Coronary artery (tissue), 2 donors: ENCODE measurements around the gene OBSCN.

Experiments
- DNase-seq: peaks from one replicate; pipeline ENCODE4 v3.0.0-alpha.2; 2017; ENCODE audit warnings: low spot score
- H3K27ac ChIP-seq, 2 donors: fragments of 200-600 bp; sonication (generic); one replicate each; pipeline ENCODE4 v1.5.1; 2016 to 2019
- H3K4me3 ChIP-seq: fragments of 200-600 bp; sonication (generic); 2 replicates; pipeline ENCODE4 v1.5.1; 2016; ENCODE audit warnings: mild to moderate bottlenecking, moderate library complexity
- CTCF ChIP-seq: fragments of 200-600 bp; sonication (generic); IDR thresholded peaks from one replicate; pipeline ENCODE4 v1.5.1; 2019; ENCODE audit warnings: antibody characterized with exemption

Gene OBSCN

GRCh38 chr1:228370941-228371740 lies 163.3 kb downstream of the OBSCN start:
- no peak for TF ChIP-seq CTCF
- no peak for DNase-seq
- H3K27ac ChIP-seq: no peak overlapping the region
- H3K4me3 ChIP-seq: no peak overlapping the region

- no peak for DNase-seq
- Histone ChIP-seq H3K4me3 (no peak overlapping the region), H3K27ac (no peak overlapping the region)
- no peak for TF ChIP-seq CTCF
Measured at GRCh38 chr1:228371741-228372182, 163.9 kb downstream of the OBSCN start.

GRCh38 chr1:228372183-228373003 lies 164.5 kb downstream of the OBSCN start:
- DNase-seq: no peak
- no peak for TF ChIP-seq CTCF

GRCh38 chr1:228373004-228373680 lies 165.3 kb downstream of the OBSCN start:
- no peak for DNase-seq
- H3K27ac ChIP-seq: no peak overlapping the region
- TF ChIP-seq CTCF: no peak
- no peak overlapping the region for H3K4me3 ChIP-seq

More at GRCh38 chr1:228372183-228373003, 164.5 kb downstream of the OBSCN start:
- Histone ChIP-seq H3K27ac (no peak overlapping the region), H3K4me3 (no peak overlapping the region)

- no peak for TF ChIP-seq CTCF
- Histone ChIP-seq H3K4me3 (no peak overlapping the region), H3K27ac (peak overlapping the region; percentile 87 to 88)
- DNase-seq: no peak
Measured at GRCh38 chr1:228373681-228374571, 166.1 kb downstream of the OBSCN start.
